Endothelial cell of umbilical vein (primary cell): Measurements from ENCODE around the gene RFXANK.

Source experiments
- EZH2 ChIP-seq: IDR thresholded peaks from 2 replicates; pipeline ENCODE4 v1.6.1; 2012; ENCODE audit warnings: borderline replicate concordance, low read depth, mild to moderate bottlenecking, moderate library complexity, low read length, inconsistent platforms; ENCODE audit not compliant: severe bottlenecking
- JUN ChIP-seq: IDR thresholded peaks from 2 replicates; pipeline ENCODE4 v1.6.1; 2011; ENCODE audit warnings: borderline replicate concordance, low read depth; ENCODE audit not compliant: insufficient read length, insufficient read depth
- POLR2A ChIP-seq: IDR thresholded peaks from 2 replicates; pipeline ENCODE4 v1.6.1; 2012; ENCODE audit warnings: low read depth, mild to moderate bottlenecking, control low read depth, low read length
- TF ChIP-seq, protein P1 (sequence below), 2 donors: IDR thresholded peaks; 1 replicate in 1 of 2; 2 replicates in 1 of 2; pipeline ENCODE4 v1.5.1; 2011; ENCODE audit warnings: low read length in 2 of 2, mild to moderate bottlenecking in 2 of 2, moderate library complexity in 2 of 2, control low read depth in 1 of 2, inconsistent platforms in 1 of 2, low read depth in 1 of 2; ENCODE audit not compliant: insufficient read depth in 1 of 2; ENCODE audit errors: extremely low read depth in 1 of 2

DNA sequence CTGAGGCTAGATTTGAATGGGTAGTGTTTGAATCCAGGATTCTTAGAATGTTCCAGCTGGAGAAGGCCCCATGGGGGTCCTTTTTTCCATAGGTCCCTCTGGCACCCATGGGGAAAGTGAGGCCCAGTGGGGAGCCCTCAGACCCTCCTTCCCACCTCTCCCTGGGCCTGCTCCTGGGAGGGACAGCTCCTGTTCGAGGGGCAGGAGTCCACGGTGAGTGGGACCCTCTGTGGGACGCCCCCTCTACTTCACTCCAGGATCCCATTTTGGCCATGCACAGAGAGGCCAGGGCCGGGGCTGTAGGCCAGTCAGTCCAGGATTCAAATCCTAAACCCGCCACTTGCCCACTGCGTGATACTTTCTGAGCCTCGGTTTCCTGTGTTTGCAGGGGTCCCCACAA lies 29.6 kb upstream of the RFXANK start:
- TF ChIP-seq EZH2 (no peak), JUN (no peak), POLR2A (no peak)
- TF ChIP-seq, protein P1, sequence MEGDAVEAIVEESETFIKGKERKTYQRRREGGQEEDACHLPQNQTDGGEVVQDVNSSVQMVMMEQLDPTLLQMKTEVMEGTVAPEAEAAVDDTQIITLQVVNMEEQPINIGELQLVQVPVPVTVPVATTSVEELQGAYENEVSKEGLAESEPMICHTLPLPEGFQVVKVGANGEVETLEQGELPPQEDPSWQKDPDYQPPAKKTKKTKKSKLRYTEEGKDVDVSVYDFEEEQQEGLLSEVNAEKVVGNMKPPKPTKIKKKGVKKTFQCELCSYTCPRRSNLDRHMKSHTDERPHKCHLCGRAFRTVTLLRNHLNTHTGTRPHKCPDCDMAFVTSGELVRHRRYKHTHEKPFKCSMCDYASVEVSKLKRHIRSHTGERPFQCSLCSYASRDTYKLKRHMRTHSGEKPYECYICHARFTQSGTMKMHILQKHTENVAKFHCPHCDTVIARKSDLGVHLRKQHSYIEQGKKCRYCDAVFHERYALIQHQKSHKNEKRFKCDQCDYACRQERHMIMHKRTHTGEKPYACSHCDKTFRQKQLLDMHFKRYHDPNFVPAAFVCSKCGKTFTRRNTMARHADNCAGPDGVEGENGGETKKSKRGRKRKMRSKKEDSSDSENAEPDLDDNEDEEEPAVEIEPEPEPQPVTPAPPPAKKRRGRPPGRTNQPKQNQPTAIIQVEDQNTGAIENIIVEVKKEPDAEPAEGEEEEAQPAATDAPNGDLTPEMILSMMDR (IDR thresholded peaks at IDR 0.05; ENCODE audit: extremely low read depth in 1 of 2, insufficient read depth in 1 of 2, low read depth in 1 of 2, low read length in 2 of 2): no peak
